Ishikawa (cell line): Measurements from ENCODE around the gene ZSWIM9.

Source experiments
- EGR1 ChIP-seq: IDR thresholded peaks from 2 replicates; pipeline ENCODE4 v1.6.1; 2012
- EP300 ChIP-seq: IDR thresholded peaks from 2 replicates; pipeline ENCODE4 v1.6.1; 2012; ENCODE audit warnings: borderline replicate concordance
- FOXM1 ChIP-seq: IDR thresholded peaks from 2 replicates; pipeline ENCODE4 v1.6.1; 2012; ENCODE audit warnings: low read depth, borderline replicate concordance
- NFIC ChIP-seq: IDR thresholded peaks from 2 replicates; pipeline ENCODE4 v1.6.1; 2012
- RAD21 ChIP-seq: IDR thresholded peaks from 2 replicates; pipeline ENCODE4 v1.6.1; 2012; ENCODE audit warnings: low read depth
- REST ChIP-seq: IDR thresholded peaks from 2 replicates; pipeline ENCODE4 v1.6.1; 2012; ENCODE audit warnings: low read depth, mild to moderate bottlenecking
- TCF12 ChIP-seq: IDR thresholded peaks from 2 replicates; pipeline ENCODE4 v1.6.1; 2012; ENCODE audit warnings: low read depth
- TEAD4 ChIP-seq: IDR thresholded peaks from 2 replicates; pipeline ENCODE4 v1.6.1; 2012
- YY1 ChIP-seq: IDR thresholded peaks from 2 replicates; pipeline ENCODE4 v1.6.1; 2012; ENCODE audit warnings: low read depth

GRCh38 chr19:48154003-48154402, 16.5 kb upstream of the ZSWIM9 start:
- TF ChIP-seq REST (no peak), TCF12 (no peak), YY1 (no peak), EGR1 (no peak), RAD21 (no peak), NFIC (no peak), EP300 (no peak), FOXM1 (no peak), TEAD4 (no peak)
